HG03103 (cell line): ENCODE measurements around the gene CNBD2.
"Not testable (repeated sequence)": the region's sequence is repeated elsewhere in the genome, so short reads cannot be mapped to it uniquely, and the experiment has no call there.

Experiments used
- ATAC-seq: cut with Tn5 transposase; IDR thresholded peaks from one replicate; pipeline ENCODE4 v1.9.1; 2021; ENCODE audit warnings: low read depth; ENCODE audit not compliant: unreplicated experiment

Gene CNBD2

GRCh38 chr20:36017048-36017951, 48.9 kb downstream of the CNBD2 start:
- no peak for ATAC-seq

GRCh38 chr20:36018208-36018988, 50.0 kb downstream of the CNBD2 start:
- no peak for ATAC-seq

- ATAC-seq, result not testable (repeated sequence)
Measured at GRCh38 chr20:36026131-36026530, 57.7 kb downstream of the CNBD2 start.

GRCh38 chr20:36028106-36028808, 59.9 kb downstream of the CNBD2 start:
- no peak for ATAC-seq

- no peak for ATAC-seq
Measured at GRCh38 chr20:36030149-36030548, 61.8 kb downstream of the CNBD2 start.

GRCh38 chr20:36031806-36032205, 63.4 kb downstream of the CNBD2 start:
- no peak for ATAC-seq

- ATAC-seq, result no peak
Measured at GRCh38 chr20:36034875-36035274, 66.5 kb downstream of the CNBD2 start.

GRCh38 chr20:36035745-36036144, 67.4 kb downstream of the CNBD2 start:
- ATAC-seq, result no peak

- no peak for ATAC-seq
Measured at GRCh38 chr20:36036688-36037087, 68.3 kb downstream of the CNBD2 start.

- ATAC-seq, result no peak
Measured at GRCh38 chr20:36040571-36040970, 72.2 kb downstream of the CNBD2 start.

- no peak for ATAC-seq
Measured at GRCh38 chr20:36043441-36043840, 75.1 kb downstream of the CNBD2 start.

GRCh38 chr20:36043892-36044515, 75.6 kb downstream of the CNBD2 start:
- no peak for ATAC-seq

GRCh38 chr20:36045373-36045714, 77.0 kb downstream of the CNBD2 start:
- no peak for ATAC-seq

- not testable (repeated sequence) for ATAC-seq
Measured at GRCh38 chr20:36046073-36046798, 77.8 kb downstream of the CNBD2 start.

- ATAC-seq, result not testable (repeated sequence)
Measured at GRCh38 chr20:36049408-36049807, 81.0 kb downstream of the CNBD2 start.

- peak; percentile 77 for ATAC-seq
Measured at GRCh38 chr20:36050436-36051317, 82.3 kb downstream of the CNBD2 start.

- ATAC-seq, result no peak
Measured at GRCh38 chr20:36051318-36052116, 83.1 kb downstream of the CNBD2 start.

GRCh38 chr20:36052117-36052513, 83.7 kb downstream of the CNBD2 start:
- ATAC-seq, result no peak
